WTC11 (cell line): Measurements from ENCODE around the gene TMEM143. TPM values are rescaled to one million over a fixed set of nuclear protein-coding genes. Genes with fewer than 3 reads are reported as not detected.
A peak's percentile ranks its signal among the peaks of the same experiment; 100 is the strongest.

Experiments used
- ATAC-seq: fragments of 200-7000 bp; cut with Tn5 transposase; 2 replicates; pipeline ENCODE4 v1.10.0; 2021; ENCODE audit warnings: mild to moderate bottlenecking, moderate library complexity
- CTCF ChIA-PET: fragments of 300-600 bp; sonication (Branson Sonifier 250); formaldehyde crosslinking; loops from one replicate; lab custom pipeline; 2021; ENCODE audit warnings: antibody characterized with exemption; lab: Charles Lee
- POLR2A ChIA-PET: fragments of 350-600 bp; sonication (Branson Sonifier 250); formaldehyde crosslinking; loops from one replicate; lab custom pipeline; 2021; ENCODE audit warnings: antibody characterized with exemption; lab: Charles Lee
- DNase-seq: peaks from one replicate; pipeline ENCODE4 v3.0.0; 2021; ENCODE audit warnings: low spot score
- H3K27ac Mint-ChIP-seq: 2 replicates; pipeline ENCODE4 v1.8.0; 2021; ENCODE audit warnings: mixed read lengths
- H3K27me3 Mint-ChIP-seq: 2 replicates; pipeline ENCODE4 v1.8.0; 2021; ENCODE audit warnings: low read depth, mild to moderate bottlenecking, moderate library complexity, mixed read lengths
- H3K36me3 Mint-ChIP-seq: 2 replicates; pipeline ENCODE4 v1.8.0; 2021; ENCODE audit warnings: mixed read lengths
- H3K4me1 Mint-ChIP-seq: 2 replicates; pipeline ENCODE4 v1.8.0; 2022; ENCODE audit warnings: mixed read lengths
- H3K4me3 Mint-ChIP-seq: 2 replicates; pipeline ENCODE4 v1.8.0; 2021; ENCODE audit warnings: mild to moderate bottlenecking, moderate library complexity, mixed read lengths
- H3K9me3 Mint-ChIP-seq: 2 replicates; pipeline ENCODE4 v1.8.0; 2021; ENCODE audit warnings: mixed read lengths
- CBFB ChIP-seq: sonication (generic); formaldehyde crosslinking; IDR thresholded peaks from 2 replicates; pipeline ENCODE4 v1.8.1; 2022; ENCODE audit warnings: mild to moderate bottlenecking, low read depth, missing genetic modification reagents
- ETV6 ChIP-seq: sonication (generic); formaldehyde crosslinking; IDR thresholded peaks from 2 replicates; pipeline ENCODE4 v1.8.1; 2022; ENCODE audit warnings: mild to moderate bottlenecking, missing genetic modification reagents
- FOXK1 ChIP-seq: sonication (generic); formaldehyde crosslinking; IDR thresholded peaks from 2 replicates; pipeline ENCODE4 v1.8.0; 2022; ENCODE audit warnings: mild to moderate bottlenecking, moderate library complexity, missing genetic modification reagents
- FOXP1 ChIP-seq: sonication (generic); formaldehyde crosslinking; IDR thresholded peaks from 2 replicates; pipeline ENCODE4 v1.8.0; 2022; ENCODE audit warnings: missing genetic modification reagents, mild to moderate bottlenecking, moderate library complexity, borderline replicate concordance
- JUN ChIP-seq: sonication (generic); formaldehyde crosslinking; IDR thresholded peaks from 2 replicates; pipeline ENCODE4 v1.8.0; 2023; ENCODE audit warnings: mild to moderate bottlenecking, missing genetic modification reagents
- MLX ChIP-seq: sonication (generic); formaldehyde crosslinking; IDR thresholded peaks from 2 replicates; pipeline ENCODE4 v1.8.1; 2023; ENCODE audit warnings: mild to moderate bottlenecking, missing genetic modification reagents, moderate library complexity
- OVOL2 ChIP-seq: fragments of 250-450 bp; sonication (Bioruptor Pico); IDR thresholded peaks from 2 replicates; pipeline ENCODE4 v1.9.0; 2021; ENCODE audit warnings: mild to moderate bottlenecking, borderline replicate concordance
- STAT6 ChIP-seq: sonication (generic); formaldehyde crosslinking; conservative IDR thresholded peaks from 2 replicates; pipeline ENCODE4 v1.8.1; 2023; ENCODE audit warnings: mild to moderate bottlenecking, low read depth, missing genetic modification reagents, moderate library complexity
- TP53 ChIP-seq: sonication (generic); formaldehyde crosslinking; IDR thresholded peaks from 2 replicates; pipeline ENCODE4 v1.8.1; 2023; ENCODE audit warnings: mild to moderate bottlenecking, missing genetic modification reagents
- USF1 ChIP-seq: sonication (generic); formaldehyde crosslinking; IDR thresholded peaks from 2 replicates; pipeline ENCODE4 v1.8.0; 2022; ENCODE audit warnings: mild to moderate bottlenecking, missing genetic modification reagents
- ZNF396 ChIP-seq: fragments of 250-450 bp; sonication (Bioruptor Pico); IDR thresholded peaks from 2 replicates; pipeline ENCODE4 v1.8.0; 2021; ENCODE audit warnings: mild to moderate bottlenecking, moderate library complexity, borderline replicate concordance
- ZNF416 ChIP-seq: fragments of 250-450 bp; sonication (Bioruptor Pico); IDR thresholded peaks from 2 replicates; pipeline ENCODE4 v1.9.0; 2021; ENCODE audit warnings: mild to moderate bottlenecking, inconsistent platforms
- ZNF423 ChIP-seq: fragments of 250-450 bp; sonication (Bioruptor Pico); IDR thresholded peaks from 2 replicates; pipeline ENCODE4 v2.1.2; 2022; ENCODE audit warnings: mild to moderate bottlenecking, moderate library complexity
- total RNA-seq: library from RNA; stranded (reverse); gene quantifications from 3 replicates; pipeline ENCODE4 v1.2.3, GENCODE V29; 2021
- TF ChIP-seq, protein P1 (sequence below): sonication (generic); formaldehyde crosslinking; IDR thresholded peaks from 2 replicates; pipeline ENCODE4 v1.8.0; 2022; ENCODE audit warnings: mild to moderate bottlenecking, missing genetic modification reagents
- TF ChIP-seq, protein P2 (sequence below): sonication (generic); formaldehyde crosslinking; IDR thresholded peaks from 2 replicates; pipeline ENCODE4 v1.8.0; 2023; ENCODE audit warnings: missing genetic modification reagents
- TF ChIP-seq, protein P3 (sequence below): sonication (generic); formaldehyde crosslinking; IDR thresholded peaks from 2 replicates; pipeline ENCODE4 v1.8.1; 2022; ENCODE audit warnings: low read depth, missing genetic modification reagents, borderline replicate concordance
- TF ChIP-seq, protein P4 (sequence below): sonication (generic); formaldehyde crosslinking; conservative IDR thresholded peaks from 2 replicates; pipeline ENCODE4 v1.8.1; 2022; ENCODE audit warnings: mild to moderate bottlenecking, missing genetic modification reagents
- TF ChIP-seq, protein P5 (sequence below): fragments of 250-450 bp; sonication (Bioruptor Pico); IDR thresholded peaks from 2 replicates; pipeline ENCODE4 v1.9.0; 2021; ENCODE audit warnings: mild to moderate bottlenecking, borderline replicate concordance

TMEM143 gene
- total RNA-seq, 1 experiment from 2014 or later: 20.2 TPM

GRCh38 chr19:48308631-48309586 lies 54.8 kb downstream of the TMEM143 start:
- Mint-ChIP-seq H3K9me3 (no peaks in the 10 kb centered on the region), H3K27ac (no peak overlapping the region), H3K4me1 (peaks cover 8% of the 10 kb centered on the region), H3K4me3 (no peak overlapping the region), H3K27me3 (no peaks in the 10 kb centered on the region), H3K36me3 (no peaks in the 10 kb centered on the region)
- peak; percentile 85 for ATAC-seq
- ChIA-PET POLR2A (interaction anchor here (1.7 kb wide), 1 partner anchor 38 kb away, joined by 6 read pairs; no protein-coding TSS in a partner anchor), CTCF (interaction anchor here (0.6 to 2.1 kb wide), 25 partner anchors 10 to 280 kb away, joined by 3 to 43 read pairs (median 5); partner anchors contain the start of genes KDELR1, PLA2G4C, SYNGR4 and TMEM143)
- peak; percentile 51 for DNase-seq
- TF ChIP-seq, protein P1, sequence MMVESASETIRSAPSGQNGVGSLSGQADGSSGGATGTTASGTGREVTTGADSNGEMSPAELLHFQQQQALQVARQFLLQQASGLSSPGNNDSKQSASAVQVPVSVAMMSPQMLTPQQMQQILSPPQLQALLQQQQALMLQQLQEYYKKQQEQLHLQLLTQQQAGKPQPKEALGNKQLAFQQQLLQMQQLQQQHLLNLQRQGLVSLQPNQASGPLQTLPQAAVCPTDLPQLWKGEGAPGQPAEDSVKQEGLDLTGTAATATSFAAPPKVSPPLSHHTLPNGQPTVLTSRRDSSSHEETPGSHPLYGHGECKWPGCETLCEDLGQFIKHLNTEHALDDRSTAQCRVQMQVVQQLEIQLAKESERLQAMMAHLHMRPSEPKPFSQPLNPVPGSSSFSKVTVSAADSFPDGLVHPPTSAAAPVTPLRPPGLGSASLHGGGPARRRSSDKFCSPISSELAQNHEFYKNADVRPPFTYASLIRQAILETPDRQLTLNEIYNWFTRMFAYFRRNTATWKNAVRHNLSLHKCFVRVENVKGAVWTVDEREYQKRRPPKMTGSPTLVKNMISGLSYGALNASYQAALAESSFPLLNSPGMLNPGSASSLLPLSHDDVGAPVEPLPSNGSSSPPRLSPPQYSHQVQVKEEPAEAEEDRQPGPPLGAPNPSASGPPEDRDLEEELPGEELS (CRISPR knock-in tag): no peak
- TF ChIP-seq FOXP1 (CRISPR knock-in tag) (0 out of 2 replicates have a peak, but pooled peaks have one; percentile 62), ETV6 (CRISPR knock-in tag) (no peak), JUN (CRISPR knock-in tag) (no peak), MLX (CRISPR knock-in tag) (no peak), FOXK1 (CRISPR knock-in tag) (no peak), OVOL2 (CRISPR knock-in tag) (no peak)
- TF ChIP-seq, protein P2, sequence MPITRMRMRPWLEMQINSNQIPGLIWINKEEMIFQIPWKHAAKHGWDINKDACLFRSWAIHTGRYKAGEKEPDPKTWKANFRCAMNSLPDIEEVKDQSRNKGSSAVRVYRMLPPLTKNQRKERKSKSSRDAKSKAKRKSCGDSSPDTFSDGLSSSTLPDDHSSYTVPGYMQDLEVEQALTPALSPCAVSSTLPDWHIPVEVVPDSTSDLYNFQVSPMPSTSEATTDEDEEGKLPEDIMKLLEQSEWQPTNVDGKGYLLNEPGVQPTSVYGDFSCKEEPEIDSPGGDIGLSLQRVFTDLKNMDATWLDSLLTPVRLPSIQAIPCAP (CRISPR knock-in tag): no peak
- TF ChIP-seq, all 79 proteins: peak for 1

GRCh38 chr19:48303866-48304265 lies 59.9 kb downstream of the TMEM143 start:
- Mint-ChIP-seq H3K4me3 (no peak overlapping the region), H3K27ac (no peak overlapping the region), H3K9me3 (no peaks in the 10 kb centered on the region), H3K36me3 (no peaks in the 10 kb centered on the region), H3K27me3 (no peaks in the 10 kb centered on the region), H3K4me1 (no peaks in the 10 kb centered on the region)
- DNase-seq (no peak), ATAC-seq (no peak)
- ChIA-PET CTCF (interaction anchor here (3.4 kb wide), 1 partner anchor 11 kb away, joined by 18 read pairs; no protein-coding TSS in a partner anchor), POLR2A (no interaction called here)
- TF ChIP-seq, protein P2 (CRISPR knock-in tag): no peak
- TF ChIP-seq, protein P3, sequence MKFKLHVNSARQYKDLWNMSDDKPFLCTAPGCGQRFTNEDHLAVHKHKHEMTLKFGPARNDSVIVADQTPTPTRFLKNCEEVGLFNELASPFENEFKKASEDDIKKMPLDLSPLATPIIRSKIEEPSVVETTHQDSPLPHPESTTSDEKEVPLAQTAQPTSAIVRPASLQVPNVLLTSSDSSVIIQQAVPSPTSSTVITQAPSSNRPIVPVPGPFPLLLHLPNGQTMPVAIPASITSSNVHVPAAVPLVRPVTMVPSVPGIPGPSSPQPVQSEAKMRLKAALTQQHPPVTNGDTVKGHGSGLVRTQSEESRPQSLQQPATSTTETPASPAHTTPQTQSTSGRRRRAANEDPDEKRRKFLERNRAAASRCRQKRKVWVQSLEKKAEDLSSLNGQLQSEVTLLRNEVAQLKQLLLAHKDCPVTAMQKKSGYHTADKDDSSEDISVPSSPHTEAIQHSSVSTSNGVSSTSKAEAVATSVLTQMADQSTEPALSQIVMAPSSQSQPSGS (CRISPR knock-in tag): no peak
- TF ChIP-seq, protein P4, sequence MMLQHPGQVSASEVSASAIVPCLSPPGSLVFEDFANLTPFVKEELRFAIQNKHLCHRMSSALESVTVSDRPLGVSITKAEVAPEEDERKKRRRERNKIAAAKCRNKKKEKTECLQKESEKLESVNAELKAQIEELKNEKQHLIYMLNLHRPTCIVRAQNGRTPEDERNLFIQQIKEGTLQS (CRISPR knock-in tag): no peak
- no peak for TF ChIP-seq ZNF396
- no peak for TF ChIP-seq ZNF423 (CRISPR knock-in tag)
- TF ChIP-seq, protein P5, sequence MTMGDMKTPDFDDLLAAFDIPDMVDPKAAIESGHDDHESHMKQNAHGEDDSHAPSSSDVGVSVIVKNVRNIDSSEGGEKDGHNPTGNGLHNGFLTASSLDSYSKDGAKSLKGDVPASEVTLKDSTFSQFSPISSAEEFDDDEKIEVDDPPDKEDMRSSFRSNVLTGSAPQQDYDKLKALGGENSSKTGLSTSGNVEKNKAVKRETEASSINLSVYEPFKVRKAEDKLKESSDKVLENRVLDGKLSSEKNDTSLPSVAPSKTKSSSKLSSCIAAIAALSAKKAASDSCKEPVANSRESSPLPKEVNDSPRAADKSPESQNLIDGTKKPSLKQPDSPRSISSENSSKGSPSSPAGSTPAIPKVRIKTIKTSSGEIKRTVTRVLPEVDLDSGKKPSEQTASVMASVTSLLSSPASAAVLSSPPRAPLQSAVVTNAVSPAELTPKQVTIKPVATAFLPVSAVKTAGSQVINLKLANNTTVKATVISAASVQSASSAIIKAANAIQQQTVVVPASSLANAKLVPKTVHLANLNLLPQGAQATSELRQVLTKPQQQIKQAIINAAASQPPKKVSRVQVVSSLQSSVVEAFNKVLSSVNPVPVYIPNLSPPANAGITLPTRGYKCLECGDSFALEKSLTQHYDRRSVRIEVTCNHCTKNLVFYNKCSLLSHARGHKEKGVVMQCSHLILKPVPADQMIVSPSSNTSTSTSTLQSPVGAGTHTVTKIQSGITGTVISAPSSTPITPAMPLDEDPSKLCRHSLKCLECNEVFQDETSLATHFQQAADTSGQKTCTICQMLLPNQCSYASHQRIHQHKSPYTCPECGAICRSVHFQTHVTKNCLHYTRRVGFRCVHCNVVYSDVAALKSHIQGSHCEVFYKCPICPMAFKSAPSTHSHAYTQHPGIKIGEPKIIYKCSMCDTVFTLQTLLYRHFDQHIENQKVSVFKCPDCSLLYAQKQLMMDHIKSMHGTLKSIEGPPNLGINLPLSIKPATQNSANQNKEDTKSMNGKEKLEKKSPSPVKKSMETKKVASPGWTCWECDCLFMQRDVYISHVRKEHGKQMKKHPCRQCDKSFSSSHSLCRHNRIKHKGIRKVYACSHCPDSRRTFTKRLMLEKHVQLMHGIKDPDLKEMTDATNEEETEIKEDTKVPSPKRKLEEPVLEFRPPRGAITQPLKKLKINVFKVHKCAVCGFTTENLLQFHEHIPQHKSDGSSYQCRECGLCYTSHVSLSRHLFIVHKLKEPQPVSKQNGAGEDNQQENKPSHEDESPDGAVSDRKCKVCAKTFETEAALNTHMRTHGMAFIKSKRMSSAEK (CRISPR knock-in tag): no peak
- TF ChIP-seq STAT6 (CRISPR knock-in tag): no peak
- TF ChIP-seq TP53: no peak
- TF ChIP-seq CBFB (CRISPR knock-in tag): no peak
- no peak for TF ChIP-seq ZNF416 (CRISPR knock-in tag)
- no peak for TF ChIP-seq USF1 (CRISPR knock-in tag)
